ENCODE measurements around the gene CD300LG.

Gene CD300LG

GRCh38 chr17:43905400-43905984 is 58.5 kb downstream of the CD300LG start:
- Histone ChIP-seq H3K36me3 (ENCODE audit: control insufficient read depth in 2 of 2, insufficient read depth in 2 of 2, low read length in 2 of 2) (no peaks in the 10 kb centered on the region), H3K27me3 (ENCODE audit: control insufficient read depth in 2 of 2, insufficient read depth in 2 of 2, low read length in 2 of 2) (peaks cover 42 to 48% of the 10 kb centered on the region in 2 donors), H3K27ac (ENCODE audit: low read depth in 2 of 2, low read length in 2 of 2) (no peak overlapping the region), H3K4me3 (ENCODE audit: low read length in 2 of 2) (no peak overlapping the region), H3K9me3 (ENCODE audit: control insufficient read depth in 2 of 2, low read length in 2 of 2) (no peaks in the 10 kb centered on the region), H3K9ac (ENCODE audit: low read depth in 1 of 2, low read length in 2 of 2) (no peak overlapping the region), H3K4me1 (ENCODE audit: control insufficient read depth in 2 of 2, insufficient read depth in 2 of 2, low read length in 2 of 2) (peaks cover 11 to 27% of the 10 kb centered on the region in 2 donors)

DNA sequence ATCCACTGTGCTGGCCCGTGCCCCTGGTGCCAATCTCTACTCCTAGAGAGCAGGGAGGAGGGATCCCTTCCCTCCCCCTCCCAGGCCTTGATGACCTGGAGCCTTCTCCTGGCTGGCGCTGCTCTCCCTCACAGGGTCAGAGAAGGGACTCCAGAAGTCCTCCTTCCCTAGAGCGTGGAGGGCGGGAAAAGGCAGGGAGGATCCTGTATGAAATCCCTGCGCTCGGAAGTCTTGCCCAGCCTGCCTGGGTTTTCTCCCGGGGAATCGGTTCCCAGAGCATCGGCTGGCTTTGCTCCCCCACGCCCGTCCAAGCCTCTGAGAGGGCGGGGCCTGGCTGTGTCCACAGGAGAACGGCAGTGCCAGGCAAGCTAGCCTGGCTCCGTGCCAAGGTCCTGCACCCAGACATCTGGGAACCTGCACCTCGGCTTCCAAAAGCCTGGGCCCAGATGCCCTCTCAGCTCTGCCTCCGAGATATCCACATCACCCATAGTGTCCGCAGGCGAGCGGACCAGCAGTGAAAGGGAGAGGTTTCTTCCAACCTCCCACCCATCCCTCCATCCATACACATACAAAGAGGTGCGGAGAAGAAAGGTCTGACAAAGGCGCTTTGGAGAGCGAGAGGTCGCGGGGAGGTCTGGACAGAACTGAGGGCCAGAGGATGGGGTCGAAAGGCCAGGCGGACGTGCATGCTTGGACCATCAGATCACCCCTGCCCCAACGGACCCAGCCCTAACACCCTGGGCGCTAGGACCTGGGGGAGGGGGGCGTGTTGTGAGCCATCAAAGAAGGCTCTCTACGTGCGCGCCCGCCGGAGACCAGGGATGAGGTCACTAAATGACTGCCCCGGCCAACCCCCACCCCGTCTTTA is 59.2 kb downstream of the CD300LG start:
- Histone ChIP-seq H3K9me3 (ENCODE audit: control insufficient read depth in 2 of 2, low read length in 2 of 2) (no peaks in the 10 kb centered on the region), H3K9ac (ENCODE audit: low read depth in 1 of 2, low read length in 2 of 2) (peak overlapping the region in 1 of 2 donors; percentile 67), H3K4me3 (ENCODE audit: low read length in 2 of 2) (peak overlapping the region; percentile 2 to 60), H3K4me1 (ENCODE audit: control insufficient read depth in 2 of 2, insufficient read depth in 2 of 2, low read length in 2 of 2) (peaks cover 4 to 21% of the 10 kb centered on the region in 2 donors), H3K27ac (ENCODE audit: low read depth in 2 of 2, low read length in 2 of 2) (peak overlapping the region; percentile 65 to 77), H3K27me3 (ENCODE audit: control insufficient read depth in 2 of 2, insufficient read depth in 2 of 2, low read length in 2 of 2) (peaks cover 41 to 44% of the 10 kb centered on the region in 2 donors), H3K36me3 (ENCODE audit: control insufficient read depth in 2 of 2, insufficient read depth in 2 of 2, low read length in 2 of 2) (no peaks in the 10 kb centered on the region)

- Histone ChIP-seq H3K4me3 (ENCODE audit: low read length in 2 of 2) (peak overlapping the region; percentile 50 to 60), H3K9me3 (ENCODE audit: control insufficient read depth in 2 of 2, low read length in 2 of 2) (no peaks in the 10 kb centered on the region), H3K27ac (ENCODE audit: low read depth in 2 of 2, low read length in 2 of 2) (peak overlapping the region; percentile 65 to 77), H3K4me1 (ENCODE audit: control insufficient read depth in 2 of 2, insufficient read depth in 2 of 2, low read length in 2 of 2) (peaks cover 4 to 21% of the 10 kb centered on the region in 2 donors), H3K9ac (ENCODE audit: low read depth in 1 of 2, low read length in 2 of 2) (peak overlapping the region; percentile 52 to 67), H3K36me3 (ENCODE audit: control insufficient read depth in 2 of 2, insufficient read depth in 2 of 2, low read length in 2 of 2) (no peaks in the 10 kb centered on the region), H3K27me3 (ENCODE audit: control insufficient read depth in 2 of 2, insufficient read depth in 2 of 2, low read length in 2 of 2) (peaks cover 41 to 43% of the 10 kb centered on the region in 2 donors)
Observed at GRCh38 chr17:43906951-43907424, 60.0 kb downstream of the CD300LG start.

DNA sequence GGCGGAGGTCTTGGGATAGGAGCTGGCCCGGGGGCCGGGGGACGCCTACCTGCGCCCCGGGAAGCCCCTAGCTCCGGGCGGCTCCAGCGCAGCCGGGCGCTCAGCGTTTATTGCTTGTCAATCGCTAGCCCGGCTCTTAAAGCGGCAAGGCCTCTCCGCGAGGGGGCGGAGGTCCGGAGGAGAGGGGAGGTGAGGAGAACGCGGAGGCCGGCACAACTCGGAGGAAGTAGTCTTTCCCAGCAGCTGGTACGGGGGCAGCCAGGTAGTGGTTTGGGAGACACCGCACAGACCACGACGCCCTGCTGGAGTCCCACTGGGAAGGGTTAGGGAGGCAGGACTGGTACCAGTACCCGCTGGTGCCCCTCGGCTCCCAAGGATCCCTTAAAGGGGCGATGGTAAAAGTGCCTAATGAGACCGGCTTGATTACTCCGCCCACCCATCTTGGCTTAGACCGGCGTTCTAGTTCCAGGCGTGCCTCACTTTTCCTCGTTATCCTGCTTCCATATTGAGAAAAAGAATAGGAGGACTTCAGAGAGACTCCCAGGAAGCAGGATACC is 60.5 kb downstream of the CD300LG start, which contains the start of gene MPP2:
Gene MPP2 (minus strand): TSS at position 112 of the 557 bp plus-strand sequence. CDS start 3,076 bp downstream, outside the sequence.
- peaks cover 4 to 21% of the 10 kb centered on the region in 2 donors for H3K4me1 ChIP-seq (ENCODE audit: control insufficient read depth in 2 of 2, insufficient read depth in 2 of 2, low read length in 2 of 2)
- H3K4me3 ChIP-seq (ENCODE audit: low read length in 2 of 2), result peak within 1 kb of the TSS; percentile 50 to 60
- H3K27me3 ChIP-seq (ENCODE audit: control insufficient read depth in 2 of 2, insufficient read depth in 2 of 2, low read length in 2 of 2), result peaks cover 38 to 45% of the 10 kb centered on the region in 2 donors
- no peaks in the 10 kb centered on the region for H3K9me3 ChIP-seq (ENCODE audit: control insufficient read depth in 2 of 2, low read length in 2 of 2)
- peak within 1 kb of the TSS; percentile 52 to 67 for H3K9ac ChIP-seq (ENCODE audit: low read depth in 1 of 2, low read length in 2 of 2)
- H3K27ac ChIP-seq (ENCODE audit: low read depth in 2 of 2, low read length in 2 of 2), result peak within 1 kb of the TSS; percentile 65 to 77
- H3K36me3 ChIP-seq (ENCODE audit: control insufficient read depth in 2 of 2, insufficient read depth in 2 of 2, low read length in 2 of 2), result no peaks in the 10 kb centered on the region

DNA sequence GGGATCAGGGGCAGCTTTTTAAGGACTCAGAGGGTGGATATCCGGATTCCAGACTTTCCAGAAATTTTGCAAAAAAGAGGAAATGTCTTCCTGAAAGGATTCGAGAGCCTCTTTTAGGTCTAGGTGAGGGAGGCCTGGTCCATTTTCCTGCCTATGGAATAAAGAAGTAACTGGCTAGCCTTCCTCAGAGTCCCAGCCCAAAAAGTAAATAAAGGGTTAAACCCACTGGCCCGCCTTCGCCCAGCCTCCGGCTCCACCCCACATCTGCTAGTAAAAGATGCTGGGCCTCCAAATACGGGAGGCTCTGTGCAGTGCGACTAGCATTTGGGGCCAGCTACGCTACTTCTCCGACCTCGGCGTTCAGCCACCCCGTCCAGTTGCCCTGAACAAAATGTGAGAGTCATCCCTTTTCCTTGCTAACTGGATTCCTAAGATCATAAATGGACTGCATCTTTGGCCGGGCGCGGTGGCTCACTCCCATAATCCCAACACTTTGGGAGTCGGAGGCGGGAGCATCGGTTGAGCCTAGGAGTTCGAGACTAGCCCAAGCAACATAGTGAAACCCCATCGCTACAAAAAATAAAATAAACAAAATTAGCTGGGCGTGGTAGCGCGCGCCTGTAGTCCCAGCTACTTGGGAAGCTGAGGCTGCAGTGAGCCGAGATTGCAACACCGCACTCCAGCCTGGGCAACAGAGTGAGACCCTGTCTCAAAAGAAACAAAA is 61.2 kb downstream of the CD300LG start:
- H3K36me3 ChIP-seq (ENCODE audit: control insufficient read depth in 2 of 2, insufficient read depth in 2 of 2, low read length in 2 of 2), result no peaks in the 10 kb centered on the region
- H3K27ac ChIP-seq (ENCODE audit: low read depth in 2 of 2, low read length in 2 of 2), result peak overlapping the region; percentile 65 to 77
- peaks cover 40 to 51% of the 10 kb centered on the region in 2 donors for H3K27me3 ChIP-seq (ENCODE audit: control insufficient read depth in 2 of 2, insufficient read depth in 2 of 2, low read length in 2 of 2)
- H3K4me1 ChIP-seq (ENCODE audit: control insufficient read depth in 2 of 2, insufficient read depth in 2 of 2, low read length in 2 of 2), result peaks cover 4 to 21% of the 10 kb centered on the region in 2 donors
- no peaks in the 10 kb centered on the region for H3K9me3 ChIP-seq (ENCODE audit: control insufficient read depth in 2 of 2, low read length in 2 of 2)
- peak overlapping the region; percentile 50 to 60 for H3K4me3 ChIP-seq (ENCODE audit: low read length in 2 of 2)
- peak overlapping the region in 1 of 2 donors; percentile 67 for H3K9ac ChIP-seq (ENCODE audit: low read depth in 1 of 2, low read length in 2 of 2)

- Histone ChIP-seq H3K27me3 (ENCODE audit: control insufficient read depth in 2 of 2, insufficient read depth in 2 of 2, low read length in 2 of 2) (peaks cover 35 to 60% of the 10 kb centered on the region in 2 donors), H3K4me3 (ENCODE audit: low read length in 2 of 2) (no peak overlapping the region), H3K9ac (ENCODE audit: low read depth in 1 of 2, low read length in 2 of 2) (no peak overlapping the region), H3K27ac (ENCODE audit: low read depth in 2 of 2, low read length in 2 of 2) (no peak overlapping the region), H3K36me3 (ENCODE audit: control insufficient read depth in 2 of 2, insufficient read depth in 2 of 2, low read length in 2 of 2) (no peaks in the 10 kb centered on the region), H3K9me3 (ENCODE audit: control insufficient read depth in 2 of 2, low read length in 2 of 2) (no peaks in the 10 kb centered on the region), H3K4me1 (ENCODE audit: control insufficient read depth in 2 of 2, insufficient read depth in 2 of 2, low read length in 2 of 2) (peaks cover 4 to 21% of the 10 kb centered on the region in 2 donors)
Observed at GRCh38 chr17:43909537-43910231, 62.7 kb downstream of the CD300LG start.

DNA sequence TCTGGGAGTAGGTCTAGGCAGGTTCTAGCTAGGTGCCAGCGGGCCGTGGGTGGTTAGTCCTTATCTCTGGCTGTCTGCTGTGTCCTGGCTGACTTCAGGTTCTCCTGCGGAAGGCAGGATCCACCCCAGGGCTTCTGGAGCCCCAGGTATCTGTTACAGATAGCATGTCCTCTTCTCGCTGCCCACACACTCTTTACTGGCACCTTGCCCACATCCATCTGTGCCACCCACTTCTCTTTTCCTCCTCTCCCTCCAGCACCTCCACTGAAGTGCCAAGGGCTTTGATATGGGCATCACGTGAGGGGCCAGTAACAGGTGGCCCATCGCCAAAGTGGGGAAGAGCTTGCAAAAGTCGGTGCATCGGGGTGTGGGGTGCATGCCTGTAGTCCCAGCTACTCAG is 64.9 kb downstream of the CD300LG start:
- peaks cover 23 to 41% of the 10 kb centered on the region in 2 donors for H3K27me3 ChIP-seq (ENCODE audit: control insufficient read depth in 2 of 2, insufficient read depth in 2 of 2, low read length in 2 of 2)
- H3K4me3 ChIP-seq (ENCODE audit: low read length in 2 of 2), result no peak overlapping the region
- peaks cover 0 to 12% of the 10 kb centered on the region in 2 donors for H3K4me1 ChIP-seq (ENCODE audit: control insufficient read depth in 2 of 2, insufficient read depth in 2 of 2, low read length in 2 of 2)
- no peaks in the 10 kb centered on the region for H3K36me3 ChIP-seq (ENCODE audit: control insufficient read depth in 2 of 2, insufficient read depth in 2 of 2, low read length in 2 of 2)
- no peak overlapping the region for H3K27ac ChIP-seq (ENCODE audit: low read depth in 2 of 2, low read length in 2 of 2)
- no peaks in the 10 kb centered on the region for H3K9me3 ChIP-seq (ENCODE audit: control insufficient read depth in 2 of 2, low read length in 2 of 2)
- no peak overlapping the region for H3K9ac ChIP-seq (ENCODE audit: low read depth in 1 of 2, low read length in 2 of 2)

- H3K4me1 ChIP-seq (ENCODE audit: control insufficient read depth in 2 of 2, insufficient read depth in 2 of 2, low read length in 2 of 2), result peaks cover 2 to 4% of the 10 kb centered on the region in 2 donors
- no peak overlapping the region for H3K4me3 ChIP-seq (ENCODE audit: low read length in 2 of 2)
- no peaks in the 10 kb centered on the region for H3K9me3 ChIP-seq (ENCODE audit: control insufficient read depth in 2 of 2, low read length in 2 of 2)
- H3K9ac ChIP-seq (ENCODE audit: low read depth in 1 of 2, low read length in 2 of 2), result no peak overlapping the region
- no peaks in the 10 kb centered on the region for H3K36me3 ChIP-seq (ENCODE audit: control insufficient read depth in 2 of 2, insufficient read depth in 2 of 2, low read length in 2 of 2)
- peaks cover 18 to 35% of the 10 kb centered on the region in 2 donors for H3K27me3 ChIP-seq (ENCODE audit: control insufficient read depth in 2 of 2, insufficient read depth in 2 of 2, low read length in 2 of 2)
- no peak overlapping the region for H3K27ac ChIP-seq (ENCODE audit: low read depth in 2 of 2, low read length in 2 of 2)
Observed at GRCh38 chr17:43912635-43913304, 65.8 kb downstream of the CD300LG start.

Measured in mucosa of rectum (tissue), 2 donors.